NOMO-1 treated with DMSO at 0.1 percent for 48 hours (cell line): ENCODE results near the gene TMUB2.
A peak's percentile ranks its signal among the peaks of the same experiment; 100 is the strongest.
"Not testable (repeated sequence)": the region's sequence is repeated elsewhere in the genome, so short reads cannot be mapped to it uniquely, and the experiment has no call there.

Experiments used
- DNase-seq: peaks from one replicate; lab custom pipeline; 2025; ENCODE audit not compliant: unreplicated experiment; lab: John Stamatoyannopoulos, UW

TMUB2 gene

DNA sequence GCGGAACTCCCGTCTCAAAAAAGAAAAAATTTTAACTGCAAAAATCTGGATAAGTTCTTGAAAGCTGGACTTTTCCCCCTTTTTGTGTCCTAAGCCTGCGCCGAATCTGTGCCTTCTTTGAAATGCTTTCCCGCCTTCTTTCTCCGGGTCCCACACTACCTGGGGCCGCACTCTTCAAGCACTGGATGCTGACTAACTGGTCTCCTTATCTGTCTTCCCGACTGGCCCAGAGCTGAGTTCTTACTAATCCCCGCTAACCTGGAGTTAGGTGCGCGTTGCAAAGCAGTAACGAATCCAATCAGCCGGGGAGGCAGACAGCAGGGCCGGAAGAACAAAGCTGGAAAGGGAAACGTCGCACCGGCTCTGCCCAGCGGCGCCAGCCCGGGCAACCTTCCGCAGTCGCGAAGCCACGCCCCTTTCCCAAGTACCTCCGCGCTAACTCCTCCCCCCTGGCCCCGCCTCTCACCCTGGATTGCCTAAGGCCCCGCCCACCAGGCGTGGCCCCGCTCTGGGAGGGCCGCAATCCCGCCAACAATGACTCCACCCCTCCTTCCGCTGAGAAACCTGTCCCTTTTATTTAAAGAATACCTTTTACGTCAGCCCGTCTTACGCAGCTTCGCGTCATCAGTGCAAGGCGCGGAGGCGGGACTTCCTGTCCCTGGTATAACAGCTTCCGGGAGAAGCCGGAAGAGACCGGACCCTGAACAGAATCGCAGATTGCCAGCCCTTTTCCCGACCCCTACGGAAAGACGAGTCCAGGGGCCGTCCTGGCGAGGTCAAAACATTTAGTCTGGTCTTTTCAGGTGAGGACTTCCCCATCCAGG, at the start of gene TMUB2:
TMUB2 (plus strand) TSS at position 666 of the 824 bp plus-strand sequence. CDS start 737 bp downstream, outside the sequence.
- DNase-seq, result peak; percentile 99

DNA sequence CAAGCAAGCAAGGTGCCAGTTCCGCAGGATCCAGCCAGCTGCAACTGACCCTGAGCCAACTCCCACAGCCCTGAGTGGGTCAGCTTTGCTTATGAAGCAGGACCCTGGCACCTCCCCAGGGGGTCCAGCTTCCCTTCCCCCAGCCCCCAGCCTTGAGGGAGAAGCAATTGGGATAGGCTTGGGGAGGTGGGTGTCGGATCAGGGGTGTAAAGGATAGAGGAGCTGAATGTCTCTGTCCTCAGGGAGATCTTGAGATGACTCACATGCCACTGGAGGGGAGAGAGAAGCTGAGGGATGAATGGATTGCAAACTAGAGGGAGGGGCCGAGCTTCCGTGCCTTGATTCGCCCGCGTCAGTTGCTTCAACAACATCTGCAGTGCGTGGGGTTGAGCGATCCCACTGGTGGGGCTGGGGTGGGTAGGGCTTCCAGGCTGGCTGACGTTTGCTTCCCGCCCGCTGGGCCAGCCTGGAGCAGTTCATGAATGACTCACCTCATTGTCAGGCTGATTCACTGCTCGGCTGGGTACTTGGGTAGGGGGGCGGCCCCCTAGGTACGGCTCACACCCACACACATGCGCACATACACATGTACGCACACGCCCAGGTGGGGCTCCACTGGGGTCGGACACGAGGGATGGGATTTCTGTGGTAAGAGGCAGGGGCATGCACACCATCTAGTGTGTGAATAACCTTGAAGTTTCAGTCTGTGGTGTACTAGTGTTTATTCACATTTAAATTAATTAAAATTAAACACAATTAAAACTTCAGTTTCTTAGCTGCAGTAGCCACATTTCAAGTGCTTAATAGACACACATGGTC, 48.7 kb upstream of the TMUB2 start:
- DNase-seq, result peak; percentile 63

DNA sequence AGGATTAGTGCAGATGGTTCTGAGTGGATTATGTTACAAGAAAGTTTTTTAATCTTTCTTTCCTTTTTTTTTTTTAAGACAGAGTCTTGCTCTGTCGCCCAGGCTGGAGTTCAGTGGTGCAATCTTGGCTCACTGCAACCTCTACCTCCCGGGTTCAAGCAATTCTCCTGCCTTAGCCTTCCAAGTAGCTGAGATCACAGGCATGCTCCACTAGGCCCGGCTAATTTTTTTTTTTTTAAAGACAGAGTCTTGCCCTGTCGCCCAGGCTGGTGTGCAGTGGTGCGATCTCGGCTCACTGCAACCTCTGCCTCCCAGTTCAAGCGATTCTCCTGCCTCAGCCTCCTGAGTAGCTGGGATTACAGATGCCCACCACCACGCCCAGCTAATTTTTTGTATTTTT, 42.9 kb upstream of the TMUB2 start:
- not testable (repeated sequence) for DNase-seq

DNA sequence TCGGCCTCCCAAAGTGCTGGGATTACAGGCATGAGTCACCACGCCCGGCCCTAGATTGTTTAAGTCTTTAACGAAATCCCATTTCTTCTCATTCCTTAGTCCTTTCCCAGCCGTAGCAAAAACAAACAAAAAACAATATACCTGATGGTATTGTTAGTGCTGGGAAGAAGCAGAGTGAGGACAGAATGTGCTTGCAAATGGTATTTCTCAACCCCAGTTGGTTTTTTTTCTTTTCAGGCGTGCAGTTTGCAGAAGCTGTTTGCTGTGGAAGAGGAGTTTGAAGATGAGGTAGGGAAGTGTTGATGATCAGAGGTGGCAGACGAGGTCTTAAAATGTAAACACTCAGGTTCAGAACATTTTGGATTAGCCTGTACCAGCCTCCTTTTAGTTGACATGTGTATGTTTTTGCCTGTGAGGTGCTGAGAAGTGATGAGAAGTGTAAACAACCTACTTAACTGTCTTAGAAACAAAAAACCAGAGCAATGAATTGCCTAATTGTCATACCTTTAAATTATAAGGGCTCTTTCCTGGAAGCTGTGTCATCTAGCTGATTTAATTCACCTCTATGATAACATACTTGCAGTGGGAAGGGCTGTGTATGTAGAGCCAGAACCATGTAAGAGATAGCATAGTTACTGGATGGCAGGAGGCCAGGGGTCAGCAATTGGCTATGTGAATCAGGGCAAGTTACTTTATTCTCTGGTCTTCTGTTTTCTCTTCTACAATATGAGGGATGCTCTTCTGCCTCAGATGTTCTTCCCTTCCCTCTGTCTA, 41.6 kb upstream of the TMUB2 start:
- DNase-seq, result no peak

DNA sequence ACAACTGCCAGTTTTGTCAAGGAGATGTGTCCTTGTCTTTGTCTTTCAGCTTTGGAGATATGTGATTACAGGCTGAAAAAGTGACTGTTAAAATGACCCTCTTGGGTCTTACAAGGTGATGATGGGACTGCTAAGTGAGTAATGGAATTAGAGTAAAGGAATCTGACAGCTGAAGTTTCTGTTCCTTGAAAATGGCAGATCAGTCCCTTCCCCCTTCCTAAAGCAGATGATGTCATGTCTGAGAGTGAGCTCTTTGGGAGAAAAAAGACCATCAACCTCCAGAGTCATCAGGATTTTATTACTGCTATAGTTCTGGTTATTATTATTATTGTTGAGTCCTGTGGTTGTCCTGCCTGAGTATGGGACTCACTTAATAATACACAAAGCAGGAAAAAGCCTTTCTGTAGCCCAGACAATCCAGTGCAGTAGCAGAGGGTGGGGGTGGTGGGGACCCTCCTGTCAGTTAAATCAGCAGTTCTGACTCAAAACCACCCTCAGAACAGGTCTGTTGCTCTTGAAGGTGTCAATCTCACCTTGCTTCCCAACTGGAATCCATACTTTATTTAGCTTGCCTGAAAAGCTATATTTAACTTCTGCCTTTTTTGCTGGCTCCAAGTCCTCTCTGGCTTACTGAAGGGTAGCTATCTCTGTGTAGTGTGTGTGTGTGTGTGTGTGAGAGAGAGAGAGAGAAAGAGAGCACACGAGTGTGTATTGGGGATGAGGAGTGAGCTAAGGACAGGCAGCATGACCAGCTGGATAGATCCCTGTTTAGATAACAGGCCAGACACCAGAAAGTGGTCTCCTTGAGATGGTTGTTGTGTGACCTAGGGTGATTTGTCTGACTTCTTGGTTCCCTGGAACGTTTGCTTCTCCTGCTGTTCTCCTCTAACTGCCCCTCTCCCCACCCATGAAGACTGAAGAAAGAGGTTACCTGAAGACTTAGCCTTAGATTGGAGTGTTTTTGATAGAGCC, 40.1 kb upstream of the TMUB2 start:
- DNase-seq, result no peak

DNA sequence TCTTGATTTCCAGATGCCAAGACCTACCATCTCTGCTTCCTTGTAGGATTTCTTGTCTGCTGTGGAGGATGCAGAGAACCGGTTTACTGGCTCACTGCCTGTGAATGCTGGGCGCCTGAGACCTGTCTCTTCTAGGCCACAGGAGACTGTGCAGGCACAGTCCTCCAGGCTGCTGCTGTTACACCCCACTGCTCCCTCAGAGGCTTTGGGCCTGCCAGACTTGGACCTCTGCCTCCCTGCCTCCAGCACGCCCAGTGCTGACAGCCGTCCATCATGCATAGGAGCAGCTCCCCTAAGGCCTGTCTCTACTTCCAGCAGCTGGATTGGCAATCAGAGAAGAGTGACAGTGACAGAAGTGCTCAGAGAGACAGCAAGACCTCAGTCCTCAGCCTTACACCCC, 39.0 kb upstream of the TMUB2 start:
- no peak for DNase-seq

DNA sequence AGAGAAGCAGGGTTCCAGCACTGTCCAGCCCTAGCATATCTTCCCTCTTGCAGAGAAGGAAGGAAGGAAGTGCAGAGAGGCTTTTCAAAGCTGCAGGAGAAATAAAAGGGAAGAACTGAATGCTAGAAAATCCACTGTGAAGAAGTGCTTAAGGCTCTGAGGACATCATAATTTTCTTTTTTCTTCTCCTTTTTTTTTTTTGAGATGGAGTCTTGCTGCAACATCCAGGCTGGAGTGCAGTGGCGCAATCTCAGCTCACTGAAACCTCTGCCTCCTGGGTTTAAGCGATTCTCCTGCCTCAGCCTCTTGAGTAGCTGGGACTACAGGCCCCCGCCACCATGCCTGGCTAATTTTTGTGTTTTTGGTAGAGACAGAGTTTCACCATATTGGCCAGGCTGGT, 37.7 kb upstream of the TMUB2 start:
- DNase-seq, result peak; percentile 53

DNA sequence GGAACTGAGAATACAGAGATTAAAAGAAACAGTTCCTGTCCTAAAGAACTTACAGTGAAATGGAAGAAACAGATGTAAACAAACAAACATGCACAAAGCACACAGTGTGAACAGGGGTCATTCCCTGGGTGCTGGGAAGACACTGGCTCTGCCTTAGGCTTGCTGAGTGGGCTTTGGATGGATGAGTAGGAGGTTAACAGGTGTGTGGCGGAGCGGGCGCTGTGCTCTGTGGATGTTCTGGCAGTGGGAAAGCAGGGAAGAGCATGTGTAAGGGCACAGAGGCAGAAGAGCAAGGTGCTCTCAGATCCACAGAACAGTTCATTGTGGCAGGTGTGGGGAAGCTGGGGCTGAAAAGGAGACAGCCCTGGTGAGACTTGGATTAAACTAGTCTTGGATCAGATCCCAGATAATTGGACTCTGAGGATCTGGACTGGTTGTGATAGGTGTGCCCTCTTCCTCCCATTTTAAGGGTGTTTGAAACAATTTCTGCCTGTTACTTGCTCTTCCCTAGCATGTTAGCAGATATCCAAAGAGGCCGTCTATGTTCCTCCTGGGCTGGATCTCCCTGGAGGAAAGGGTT, 36.9 kb upstream of the TMUB2 start:
- no peak for DNase-seq

DNA sequence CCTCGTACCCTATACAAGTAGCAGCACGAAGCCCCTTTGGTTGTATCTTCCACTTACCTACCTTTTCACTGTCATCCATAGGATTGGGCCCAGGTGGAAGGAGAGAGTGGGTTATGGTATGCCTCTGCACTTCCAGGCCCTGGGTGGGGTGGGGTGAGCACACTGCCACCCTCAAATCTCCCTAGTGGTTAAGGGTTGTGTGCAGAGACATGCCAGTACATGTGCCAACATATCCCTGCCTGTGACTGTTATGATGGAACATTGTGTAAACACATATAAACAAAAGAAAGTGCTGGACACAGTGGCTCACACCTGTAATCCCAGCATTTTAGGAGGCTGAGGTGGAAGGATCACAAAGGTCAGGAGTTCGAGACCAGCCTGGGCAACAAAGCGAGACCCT, 33.9 kb upstream of the TMUB2 start:
- DNase-seq, result no peak

DNA sequence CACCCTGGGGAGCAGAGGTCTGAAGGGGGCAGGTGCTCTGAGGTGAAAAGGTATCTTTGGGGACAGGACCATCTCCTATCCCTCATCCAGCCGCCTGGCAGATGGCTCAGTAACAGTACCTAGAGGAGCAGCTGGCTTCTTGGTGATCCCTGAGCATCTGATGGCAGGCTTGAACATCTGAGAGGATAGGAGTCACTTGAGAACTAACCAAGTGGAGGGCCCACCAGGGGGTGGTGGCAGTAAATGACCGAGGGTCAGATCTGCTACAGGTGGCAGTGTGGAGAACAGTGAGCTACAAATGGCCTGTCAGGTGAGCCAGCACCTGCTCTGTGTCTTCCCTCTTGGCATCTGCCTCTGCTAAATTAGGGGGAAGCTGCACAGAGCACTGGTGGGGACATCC, 31.3 kb upstream of the TMUB2 start:
- no peak for DNase-seq

DNA sequence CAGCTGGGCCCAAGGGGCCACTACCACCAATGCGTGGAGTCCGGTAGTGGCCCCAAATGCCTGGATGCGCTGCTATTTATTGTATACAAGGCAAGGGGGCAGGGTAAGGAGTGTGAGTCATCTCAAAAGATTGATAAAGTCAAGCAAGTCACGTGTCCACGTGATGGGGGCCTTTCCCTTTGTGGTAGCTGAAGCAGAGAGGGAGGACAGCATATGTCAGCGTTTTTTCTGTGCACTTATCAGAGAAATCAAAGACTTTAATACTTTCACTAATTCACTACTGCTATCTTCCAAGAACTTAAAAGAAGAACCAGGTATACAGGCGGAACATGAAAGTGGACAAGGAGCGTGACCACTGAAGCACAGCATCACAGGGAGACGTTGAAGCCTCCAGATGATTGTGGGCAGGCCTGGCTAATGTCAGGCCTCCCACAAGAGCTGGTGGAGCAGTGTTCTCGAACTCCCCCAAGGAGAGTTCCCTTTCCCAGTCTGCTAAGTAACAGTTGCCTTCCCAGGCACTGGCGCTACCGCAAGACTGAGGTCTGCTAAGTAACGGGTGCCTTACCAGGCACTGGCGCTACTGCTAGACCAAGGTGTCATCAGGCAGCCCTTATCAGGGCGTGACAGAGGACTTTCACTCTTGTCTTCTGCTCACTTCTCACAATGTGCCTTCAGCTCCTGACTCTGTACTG, 27.1 kb upstream of the TMUB2 start:
- DNase-seq, result no peak

DNA sequence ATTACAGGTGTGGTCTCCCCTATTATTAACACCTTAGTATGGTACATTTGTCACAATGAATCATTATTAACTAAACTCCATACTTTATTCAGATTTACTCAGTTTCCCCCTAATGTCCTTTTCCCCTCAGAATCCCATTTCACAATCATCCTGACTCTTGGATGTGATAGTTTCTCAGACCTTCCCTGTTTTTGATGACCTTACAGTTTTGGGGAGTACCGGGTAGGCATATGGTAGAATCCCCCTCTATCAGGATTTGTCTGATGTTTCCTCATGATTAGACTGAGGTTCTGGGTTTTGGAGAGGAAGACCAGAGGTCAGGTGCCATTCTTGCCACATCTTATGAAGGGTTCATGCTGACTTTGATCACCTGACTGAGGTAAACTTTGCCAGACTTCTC, 22.3 kb upstream of the TMUB2 start:
- DNase-seq, result no peak

DNA sequence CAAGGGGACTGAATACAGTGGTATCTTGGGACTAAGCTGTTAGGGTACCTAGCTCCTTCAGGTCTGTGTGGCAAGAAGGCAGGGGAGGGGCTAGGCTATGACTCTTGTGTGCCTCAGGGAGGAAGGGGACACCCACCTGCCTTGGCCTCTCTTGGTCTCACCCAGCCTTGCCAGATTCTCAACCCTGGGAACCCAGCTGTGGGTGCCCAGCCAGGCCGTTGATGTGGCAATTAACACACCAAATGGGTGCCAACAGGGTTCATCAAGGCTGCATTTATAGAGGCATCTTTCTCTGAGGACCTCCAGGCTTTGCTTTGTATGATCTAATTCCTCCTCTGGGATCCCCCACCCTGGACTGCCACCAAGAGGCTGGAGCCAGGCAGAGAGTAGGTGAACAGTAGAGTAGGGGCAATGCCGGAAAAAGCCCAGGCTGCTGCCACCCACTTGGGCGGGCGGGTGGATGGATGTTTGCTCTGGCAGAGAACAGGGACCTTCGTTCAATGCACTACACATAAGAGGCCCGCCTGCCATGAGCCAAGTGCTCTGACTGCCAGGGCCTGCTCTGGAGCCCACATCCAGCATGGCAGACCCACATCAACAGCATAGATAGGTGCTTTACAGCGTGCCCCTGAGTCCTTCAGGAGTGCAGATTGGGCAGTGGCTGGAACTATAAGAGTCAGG, 19.5 kb upstream of the TMUB2 start:
- no peak for DNase-seq

DNA sequence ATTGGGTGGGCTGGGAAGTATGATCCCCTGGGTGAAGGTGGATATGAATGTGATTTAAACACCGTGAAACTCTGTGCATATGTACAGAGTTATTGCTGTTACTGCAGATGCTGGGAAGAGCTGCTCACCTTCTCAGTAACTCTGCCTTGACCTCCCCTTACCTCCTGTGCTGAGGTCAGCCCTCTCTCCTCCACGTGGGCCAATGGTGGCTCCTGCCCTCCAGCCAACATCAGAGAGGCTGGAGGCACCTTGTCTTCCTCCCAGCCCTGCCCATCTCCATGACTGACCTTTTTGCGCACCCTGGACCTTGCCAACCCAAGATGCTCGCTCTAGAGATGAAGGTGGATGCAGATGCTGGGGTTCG, 16.7 kb upstream of the TMUB2 start:
- DNase-seq, result no peak

DNA sequence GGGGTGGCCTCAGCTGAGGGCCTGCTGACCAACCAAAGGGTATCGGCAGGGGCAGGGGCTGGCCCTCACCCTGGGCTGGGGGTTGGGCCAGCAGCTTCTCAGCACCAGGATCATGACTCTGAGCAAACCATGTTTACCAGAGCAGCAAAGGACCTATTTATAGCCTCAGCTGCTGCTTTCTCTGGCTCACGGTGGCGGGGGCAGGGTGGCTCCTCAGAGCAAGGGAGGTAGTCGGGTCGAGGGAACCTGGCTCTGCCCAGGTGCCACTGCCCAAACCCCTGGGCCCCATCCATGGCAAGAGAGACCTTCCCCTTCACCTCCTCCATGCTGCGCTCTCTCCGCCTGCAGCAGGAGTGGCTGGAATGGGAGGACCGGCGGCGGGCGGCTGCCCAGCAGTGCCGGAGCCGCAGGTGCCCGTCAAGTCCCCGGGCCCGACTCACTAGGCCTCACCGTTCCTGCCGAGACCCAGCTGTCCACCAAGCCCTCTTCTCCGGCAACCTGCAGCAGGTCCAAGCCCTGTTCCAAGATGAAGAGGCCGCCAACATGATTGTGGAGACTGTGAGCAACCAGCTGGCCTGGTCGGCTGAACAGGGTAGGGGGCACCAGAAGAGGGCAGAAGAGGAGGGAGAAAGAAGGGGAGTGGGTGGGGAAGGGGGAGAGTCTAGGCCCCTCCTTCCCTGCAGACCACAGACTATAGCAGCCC, 16.1 kb upstream of the TMUB2 start, which contains the start of gene ASB16:
ASB16 (plus strand) TSS at position 206 of the 703 bp plus-strand sequence; CDS start at position 292, 86 bp downstream.
- no peak for DNase-seq

DNA sequence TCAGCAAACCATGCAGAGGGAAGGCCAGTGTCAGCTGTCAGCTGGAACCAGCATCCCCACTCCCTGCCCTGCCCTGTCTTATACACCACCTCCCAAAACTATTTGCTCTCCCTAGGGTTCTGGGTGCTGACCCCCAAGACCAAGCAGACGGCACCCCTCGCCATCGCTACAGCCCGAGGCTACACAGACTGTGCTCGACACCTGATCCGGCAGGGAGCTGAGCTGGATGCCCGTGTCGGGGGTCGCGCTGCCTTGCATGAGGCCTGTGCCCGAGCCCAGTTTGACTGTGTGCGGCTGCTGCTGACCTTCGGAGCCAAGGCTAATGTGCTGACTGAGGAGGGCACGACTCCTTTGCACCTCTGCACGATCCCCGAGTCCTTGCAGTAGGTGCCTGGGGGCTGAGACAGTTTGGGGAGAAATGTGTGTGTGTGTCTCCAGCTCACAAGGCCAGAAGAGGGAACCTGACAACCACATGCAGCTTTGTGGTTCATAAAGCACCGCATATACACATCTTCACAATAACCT, 14.8 kb upstream of the TMUB2 start:
- no peak for DNase-seq

DNA sequence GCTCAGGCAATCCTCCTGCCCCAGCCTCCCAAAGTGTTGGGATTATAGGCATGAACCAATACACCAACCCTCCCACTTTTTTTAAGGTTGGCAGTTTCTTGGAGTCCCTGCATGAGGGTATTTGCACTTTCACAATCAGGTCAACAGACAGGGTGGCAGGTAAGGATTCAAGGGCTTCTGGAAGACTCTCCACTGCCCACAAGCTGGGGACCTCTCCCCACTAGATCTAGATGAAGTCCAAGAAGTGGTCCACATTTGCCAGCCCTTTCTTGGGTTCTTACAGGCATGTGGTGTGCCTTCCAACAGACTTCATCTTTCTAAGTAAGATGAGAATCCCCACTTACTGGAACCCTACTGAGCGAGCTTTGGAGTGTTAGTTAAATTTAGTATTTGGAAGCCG, 12.3 kb upstream of the TMUB2 start:
- no peak for DNase-seq

DNA sequence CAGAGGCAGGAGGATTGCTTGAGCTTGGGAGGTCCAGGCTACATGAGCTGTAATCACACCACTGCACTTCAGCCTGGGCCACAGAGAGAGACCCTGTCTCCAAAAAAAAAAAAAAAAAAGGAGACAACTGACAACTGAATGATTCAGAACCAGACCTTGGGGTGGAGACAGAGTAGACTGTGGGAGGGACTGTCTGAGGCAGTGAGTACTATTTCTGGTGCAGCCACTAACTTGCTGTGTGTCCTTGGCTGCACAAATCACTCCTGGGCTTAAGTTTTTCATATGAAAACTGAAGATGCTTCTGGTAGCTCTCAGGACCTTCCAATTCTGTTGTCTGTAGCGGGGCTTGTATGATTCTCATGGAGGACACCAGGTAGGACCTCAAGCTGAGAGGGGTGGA, 10.5 kb upstream of the TMUB2 start:
- no peak for DNase-seq
